ENCODE data around the gene WDR64. TPM values are rescaled to one million over a fixed set of nuclear protein-coding genes. Genes with fewer than 3 reads are reported as not detected.

The WDR64 gene
- total and polyA plus RNA-seq, 2 of the 4 experiments (the other 2 are of a cell fraction) = not detected

- Histone ChIP-seq H3K18ac (ENCODE audit: low read depth, low read length) (no peak overlapping the region), H3K9me3 (ENCODE audit: control insufficient read depth, insufficient read depth, low read length) (no peaks in the 10 kb centered on the region), H3K4ac (ENCODE audit: low read depth, low read length) (no peak overlapping the region), H3K4me1 (ENCODE audit: control insufficient read depth, insufficient read depth, low read length) (no peaks in the 10 kb centered on the region), H3K14ac (replicated peaks; ENCODE audit: low read depth, low read length) (no peak overlapping the region), H2BK120ac (ENCODE audit: low read depth, low read length) (no peak overlapping the region), H2BK20ac (ENCODE audit: low read depth, low read length) (no peak overlapping the region), H3K9ac (ENCODE audit: low read depth, low read length) (no peak overlapping the region), H3K36me3 (ENCODE audit: control insufficient read depth, insufficient read depth, low read length) (no peaks in the 10 kb centered on the region), H4K20me1 (ENCODE audit: insufficient read depth, low read length) (no peaks in the 10 kb centered on the region), H2AK5ac (ENCODE audit: low read depth, low read length) (no peak overlapping the region), H2AFZ (replicated peaks; ENCODE audit: low read length, poor library complexity) (no peak overlapping the region), H3K79me1 (ENCODE audit: low read depth in 1 of 2, low read length in 2 of 2) (no peaks in the 10 kb centered on the region), H3K27ac (ENCODE audit: insufficient read depth, low read length) (no peak overlapping the region), H4K5ac (ENCODE audit: low read depth, low read length) (no peak overlapping the region), H2BK5ac (ENCODE audit: low read depth, low read length, poor library complexity, severe bottlenecking) (no peak overlapping the region), H3K4me2 (ENCODE audit: low read depth, low read length) (no peak overlapping the region), H3K23ac (ENCODE audit: low read depth, low read length) (no peak overlapping the region), H3K9me1 (ENCODE audit: insufficient read depth, low read length) (no peaks in the 10 kb centered on the region), H2AK9ac (replicated peaks; ENCODE audit: low read depth, low read length, poor library complexity) (no peak overlapping the region), H3K27me3 (ENCODE audit: control insufficient read depth, insufficient read depth, low read length) (no peaks in the 10 kb centered on the region; the same call in 1 of the 2 replicates), H4K91ac (ENCODE audit: insufficient read depth, low read depth, low read length) (no peak overlapping the region), H3K4me3 (ENCODE audit: insufficient read depth, low read depth, low read length) (no peak overlapping the region), H4K8ac (ENCODE audit: low read depth in 2 of 2, low read length in 2 of 2) (no peak overlapping the region), H2BK15ac (ENCODE audit: low read depth, low read length) (no peak overlapping the region), H3K56ac (ENCODE audit: extremely low read depth, insufficient read depth, low read length) (no peak overlapping the region)
- TF ChIP-seq RCOR1 (IDR thresholded peaks at IDR 0.05; ENCODE audit: insufficient replicate concordance, low read length) (no peak), FOS (IDR thresholded peaks at IDR 0.05; ENCODE audit: low read depth, low read length) (no peak), MAZ (IDR thresholded peaks at IDR 0.05; ENCODE audit: borderline replicate concordance, low read depth, low read length) (no peak), RFX5 (IDR thresholded peaks at IDR 0.05; ENCODE audit: low read depth, low read length) (no peak), POLR2A (IDR thresholded peaks at IDR 0.05; ENCODE audit: low read depth, low read length) (no peak), SMC3 (IDR thresholded peaks at IDR 0.05; ENCODE audit: low read depth, low read length) (no peak), BHLHE40 (IDR thresholded peaks at IDR 0.05; ENCODE audit: low read depth, low read length) (no peak), MXI1 (IDR thresholded peaks at IDR 0.05; ENCODE audit: borderline replicate concordance, low read depth, low read length) (no peak), CTCF (conservative IDR thresholded peaks at IDR 0.05; ENCODE audit: low read depth, low read length) (no peak), MAFK (IDR thresholded peaks at IDR 0.05; ENCODE audit: low read depth, low read length) (no peak)
- TF ChIP-seq, protein P1, sequence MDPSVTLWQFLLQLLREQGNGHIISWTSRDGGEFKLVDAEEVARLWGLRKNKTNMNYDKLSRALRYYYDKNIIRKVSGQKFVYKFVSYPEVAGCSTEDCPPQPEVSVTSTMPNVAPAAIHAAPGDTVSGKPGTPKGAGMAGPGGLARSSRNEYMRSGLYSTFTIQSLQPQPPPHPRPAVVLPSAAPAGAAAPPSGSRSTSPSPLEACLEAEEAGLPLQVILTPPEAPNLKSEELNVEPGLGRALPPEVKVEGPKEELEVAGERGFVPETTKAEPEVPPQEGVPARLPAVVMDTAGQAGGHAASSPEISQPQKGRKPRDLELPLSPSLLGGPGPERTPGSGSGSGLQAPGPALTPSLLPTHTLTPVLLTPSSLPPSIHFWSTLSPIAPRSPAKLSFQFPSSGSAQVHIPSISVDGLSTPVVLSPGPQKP (IDR thresholded peaks at IDR 0.05; ENCODE audit: borderline replicate concordance, low read depth, low read length) = no peak
- in situ Hi-C loops (cut with MboI; ENCODE audit: low sequenced_read_pairs) (no loop called here), intact Hi-C loops (cut with micrococcal nuclease) (no loop called here), dilution Hi-C loops (cut with HindIII; ENCODE audit: low sequenced_read_pairs, unreplicated experiment) (no loop called here)
- ATAC-seq (ENCODE audit: low read depth) (no peak), DNase-seq (no peak)
- no CpG with 5 or more reads among the region's 4 CpGs for WGBS, 2 experiments (ENCODE audit: extremely low coverage in 2 of 2, insufficient read length in 1 of 2)
- CTCF ChIA-PET = no interaction called here
- no TSS peak for BruUV-seq (replicated peaks)
- POLR2A ChIA-PET (ENCODE audit: unreplicated experiment) = no interaction called here
These were observed 72.8 kb downstream of the WDR64 start for GRCh38 chr1:241724741-241725356.
